GM12878 (cell line): ENCODE results near the gene PPP2R5B. TPM values are rescaled to one million over a fixed set of nuclear protein-coding genes. Genes with fewer than 3 reads are reported as not detected.

Experiments
- ATAC-seq: fragments of 200-7000 bp; cut with Tn5 transposase; 3 replicates; pipeline ENCODE4 v1.9.1; 2020; ENCODE audit warnings: mild to moderate bottlenecking, moderate library complexity
- BruUV-seq: library from RNA; stranded (reverse); fragments of 400-500 nt; replicated peaks from 2 replicates; lab custom pipeline; 2021; lab: Mats Ljungman, UMichigan
- CTCF ChIA-PET: fragments of 300-600 bp; sonication (Branson Sonifier 250); formaldehyde crosslinking; extraction: SDS; loops from one replicate; lab custom pipeline; 2021; ENCODE audit warnings: inconsistent platforms; lab: Yijun Ruan, JAX
- POLR2A ChIA-PET: fragments of 350-600 bp; formaldehyde crosslinking; extraction: SDS; loops from one replicate; lab custom pipeline; 2021; ENCODE audit warnings: inconsistent platforms; lab: Charles Lee
- RAD21 ChIA-PET: fragments of 300-600 bp; sonication (Branson Sonifier 250); formaldehyde crosslinking; loops from one replicate; lab custom pipeline; 2023; ENCODE audit warnings: antibody characterized with exemption; ENCODE audit not compliant: unreplicated experiment; lab: Charles Lee
- SMC1A ChIA-PET: fragments of 300-600 bp; sonication (Branson Sonifier 250); formaldehyde crosslinking; loops from one replicate; lab custom pipeline; 2023; ENCODE audit not compliant: unreplicated experiment, uncharacterized antibody; lab: Charles Lee
- DNase-seq: peaks from one replicate; pipeline ENCODE4 v3.0.0-alpha.2; 2011; ENCODE audit warnings: low read depth, low spot score
- FAIRE-seq: peaks from 3 replicates; lab custom pipeline; 2011; peaks lifted over from hg19 to GRCh38; lab: Jason Lieb, UNC
- H2AFZ ChIP-seq: 2 replicates; pipeline ENCODE4 v1.6.0; 2011; ENCODE audit warnings: low read depth, low read length, control low read depth; ENCODE audit not compliant: control insufficient read depth
- H3K27ac ChIP-seq: 2 replicates; pipeline ENCODE4 v1.5.1; 2011; ENCODE audit warnings: control low read depth; ENCODE audit not compliant: control insufficient read depth, insufficient read depth
- H3K27me3 ChIP-seq, 2 experiments: replicated peaks in 1 of 2; 2 replicates each; pipeline versions ENCODE4 v1.6.0 to v1.6.1; 2011; ENCODE audit warnings: low read length in 1 of 2; ENCODE audit not compliant: control insufficient read depth in 2 of 2, insufficient read depth in 2 of 2
- H3K36me3 ChIP-seq, 2 experiments: 2 replicates each; pipeline ENCODE4 v1.5.1; 2011; ENCODE audit warnings: low read length in 1 of 2; ENCODE audit not compliant: control insufficient read depth in 2 of 2, insufficient read depth in 2 of 2
- H3K4me1 ChIP-seq: 2 replicates; pipeline ENCODE4 v1.6.1; 2011; ENCODE audit warnings: mild to moderate bottlenecking, low read length, moderate library complexity, mixed read lengths; ENCODE audit not compliant: control insufficient read depth, insufficient read depth
- H3K4me2 ChIP-seq: 2 replicates; pipeline ENCODE4 v1.6.0; 2011; ENCODE audit warnings: control low read depth; ENCODE audit not compliant: control insufficient read depth, insufficient read depth
- H3K4me3 ChIP-seq: fragments of 200-600 bp; sonication (generic); 2 replicates; pipeline ENCODE4 v1.5.1; 2016
- H3K79me2 ChIP-seq: 2 replicates; pipeline ENCODE4 v1.6.0; 2011; ENCODE audit warnings: low read length; ENCODE audit not compliant: control insufficient read depth, insufficient read depth
- H3K9ac ChIP-seq: 2 replicates; pipeline ENCODE4 v1.8.0; 2011; ENCODE audit warnings: low read length, control low read depth, mixed read lengths; ENCODE audit not compliant: control insufficient read depth, insufficient read depth
- H3K9me3 ChIP-seq: replicated peaks from 3 replicates; pipeline ENCODE4 v1.5.1; 2011; ENCODE audit warnings: mild to moderate bottlenecking, low read length; ENCODE audit not compliant: control insufficient read depth, insufficient read depth
- H4K20me1 ChIP-seq: 2 replicates; pipeline ENCODE4 v1.6.0; 2011; ENCODE audit not compliant: control insufficient read depth, insufficient read depth
- BHLHE40 ChIP-seq, 2 experiments: fragments of 450-650 bp in 1 of 2; IDR thresholded peaks; 2 replicates each; pipeline ENCODE4 v1.6.1; 2011 to 2017; ENCODE audit warnings: low read depth in 2 of 2, borderline replicate concordance in 1 of 2, improper control_type of control experiment in 1 of 2, low read length in 1 of 2, mild to moderate bottlenecking in 1 of 2
- CHD4 ChIP-seq: fragments of 200-600 bp; sonication (generic); IDR thresholded peaks from 2 replicates; pipeline ENCODE4 v1.6.1; 2016; ENCODE audit warnings: mild to moderate bottlenecking
- FOXK2 ChIP-seq: fragments of 450-650 bp; IDR thresholded peaks from 2 replicates; pipeline ENCODE4 v1.6.1; 2017; ENCODE audit warnings: mild to moderate bottlenecking, moderate library complexity
- HCFC1 ChIP-seq: fragments of 150-350 bp; IDR thresholded peaks from 2 replicates; pipeline ENCODE4 v1.6.1; 2014; ENCODE audit warnings: low read length
- KLF5 ChIP-seq: fragments of 450-650 bp; IDR thresholded peaks from 2 replicates; pipeline ENCODE4 v1.6.1; 2014; ENCODE audit warnings: mild to moderate bottlenecking; ENCODE audit not compliant: partially characterized antibody
- MEF2A ChIP-seq: IDR thresholded peaks from 2 replicates; pipeline ENCODE4 v1.6.1; 2011; ENCODE audit warnings: low read depth, mild to moderate bottlenecking, low read length, moderate library complexity; ENCODE audit not compliant: insufficient read depth
- PAX5 ChIP-seq: IDR thresholded peaks from 2 replicates; pipeline ENCODE4 v1.6.1; 2011; ENCODE audit warnings: low read depth, low read length, borderline replicate concordance
- SIX5 ChIP-seq: IDR thresholded peaks from 2 replicates; pipeline ENCODE4 v1.6.1; 2011; ENCODE audit warnings: mild to moderate bottlenecking, low read depth, low read length, moderate library complexity; ENCODE audit not compliant: severe bottlenecking
- TBL1XR1 ChIP-seq: IDR thresholded peaks from 2 replicates; pipeline ENCODE4 v1.6.1; 2012; ENCODE audit warnings: low read depth, low read length, improper control_type of control experiment
- TCF12 ChIP-seq: IDR thresholded peaks from 2 replicates; pipeline ENCODE4 v1.6.1; 2011; ENCODE audit warnings: low read depth, mild to moderate bottlenecking, low read length
- USF1 ChIP-seq: IDR thresholded peaks from 2 replicates; pipeline ENCODE4 v1.6.1; 2011; ENCODE audit warnings: borderline replicate concordance, low read depth, mild to moderate bottlenecking, moderate library complexity, mixed read lengths, low read length; ENCODE audit not compliant: insufficient read depth; ENCODE audit errors: extremely low read length
- USF2 ChIP-seq: IDR thresholded peaks from 2 replicates; pipeline ENCODE4 v1.6.1; 2011; ENCODE audit warnings: low read depth, low read length, improper control_type of control experiment, borderline replicate concordance
- YY1 ChIP-seq: IDR thresholded peaks from 2 replicates; pipeline ENCODE4 v1.6.1; 2011; ENCODE audit warnings: low read depth, mild to moderate bottlenecking, low read length
- ZNF274 ChIP-seq: IDR thresholded peaks from one replicate; pipeline ENCODE4 v1.8.0; 2011; ENCODE audit not compliant: insufficient read length, insufficient read depth
- ZZZ3 ChIP-seq: IDR thresholded peaks from 2 replicates; pipeline ENCODE4 v1.6.1; 2011; ENCODE audit warnings: low read depth; ENCODE audit not compliant: control insufficient read depth, insufficient read length
- WGBS: methylation state at CpG from one replicate; pipeline ENCODE4 v1.1.6; 2016; ENCODE audit warnings: low lambda C conversion rate; ENCODE audit not compliant: insufficient replicate concordance, insufficient coverage; ENCODE audit errors: missing lambda C conversion rate; 5-methylcytosine and 5-hydroxymethylcytosine counted together
- in situ Hi-C: fragments of 300-500 bp; cut with MboI; formaldehyde crosslinking; loops from 9 replicates; pipeline ENCODE4 v1.14.3; 2018; ENCODE audit warnings: mixed read lengths
- intact Hi-C: fragments of 100-400 bp; cut with micrococcal nuclease; formaldehyde crosslinking; loops from one replicate; pipeline ENCODE4 v1.14.2; 2022; ENCODE audit not compliant: unreplicated experiment
- polyA plus RNA-seq, 11 experiments: library from polyadenylated mRNA; depleted of rRNA in 4 of 11; unstranded in 6 of 11; stranded (reverse) in 5 of 11; fragments of >200 nt; fragmentation: Nextera tagmentation in 4 of 11; fragmentation: Illumina TruSeq in 1 of 11; extraction: Ambion mirVana in 4 of 11; extraction: Trizol in 1 of 11; gene quantifications; 1 replicate in 1 of 11; 2 replicates in 10 of 11; pipeline versions ENCODE4 v1.2.1 to v1.2.3, GENCODE V29; 2011 to 2016; ENCODE audit warnings: inconsistent platforms in 2 of 11, missing spikeins in 2 of 11, low read depth in 1 of 11
- total RNA-seq, 4 experiments: library from RNA; depleted of rRNA in 3 of 4; stranded (reverse); fragments of >200 nt in 3 of 4; fragmentation: Illumina TruSeq in 1 of 4; extraction: Trizol in 1 of 4; gene quantifications; 2 replicates each; pipeline versions ENCODE4 v1.2.1 to v1.2.3, GENCODE V29; 2013 to 2021

Gene PPP2R5B
- total and polyA plus RNA-seq, 10 of the 15 experiments (the other 5 are each of a cell fraction or from before 2014, with no cell fraction given), result 0.08 to 6.7 (median 2.0) TPM

GRCh38 chr11:64936539-64936938, 12.1 kb downstream of the PPP2R5B start:
- RAD21 ChIA-PET, result no interaction called here
- in situ Hi-C loops, result no loop called here

More at GRCh38 chr11:64936539-64936938, 12.1 kb downstream of the PPP2R5B start:
- Histone ChIP-seq H3K27ac (no peak overlapping the region), H3K4me3 (no peak overlapping the region), H3K9ac (no peak overlapping the region), H2AFZ (no peak overlapping the region), H3K4me2 (no peak overlapping the region), H3K36me3 (no peaks in the 10 kb centered on the region), H3K9me3 (no peaks in the 10 kb centered on the region), H4K20me1 (no peaks in the 10 kb centered on the region), H3K4me1 (no peaks in the 10 kb centered on the region), H3K27me3 (peaks cover 0 to 1% of the 10 kb centered on the region in 2 experiments; a peak in 2 of 4 replicates), H3K79me2 (no peaks in the 10 kb centered on the region)
- intact Hi-C loops, result no loop called here
- DNase-seq (no peak), FAIRE-seq (no peak), ATAC-seq (no peak)
- ChIA-PET SMC1A (interaction anchor here (1.3 kb wide), 1 partner anchor 289 kb away, joined by 3 read pairs; no protein-coding TSS in a partner anchor), CTCF (interaction anchor here (1.0 kb wide), 1 partner anchor 89 kb away, joined by 4 read pairs; no protein-coding TSS in a partner anchor), POLR2A (interaction anchor here (0.6 kb wide), 1 partner anchor 57 kb away, joined by 3 read pairs; no protein-coding TSS in a partner anchor)
- BruUV-seq, result no TSS peak
- TF ChIP-seq SIX5, result no peak
- no peak for TF ChIP-seq ZNF274
- TF ChIP-seq MEF2A, result no peak
- TF ChIP-seq PAX5, result no peak
- no peak for TF ChIP-seq USF1
- TF ChIP-seq CHD4, result no peak
- no peak for TF ChIP-seq BHLHE40 (IDR thresholded peaks at IDR 0.05; ENCODE audit: borderline replicate concordance in 1 of 2, low read depth in 2 of 2, low read length in 1 of 2)
- no peak for TF ChIP-seq TBL1XR1
- no peak for TF ChIP-seq HCFC1
- TF ChIP-seq FOXK2, result no peak
- TF ChIP-seq YY1, result no peak
- TF ChIP-seq KLF5, result no peak
- no peak for TF ChIP-seq USF2
- TF ChIP-seq ZZZ3, result no peak
- no peak for TF ChIP-seq TCF12
- 49% methylated on average over 4 of the region's 4 CpGs for WGBS
